DMS53 treated with DMSO at 0.1 percent for 48 hours (cell line): ENCODE results near the gene LRP3.
"Not testable (repeated sequence)": the region's sequence is repeated elsewhere in the genome, so short reads cannot be mapped to it uniquely, and the experiment has no call there.

Experiments
- DNase-seq: peaks from one replicate; lab custom pipeline; 2025; ENCODE audit not compliant: unreplicated experiment; lab: John Stamatoyannopoulos, UW

Gene LRP3

DNA sequence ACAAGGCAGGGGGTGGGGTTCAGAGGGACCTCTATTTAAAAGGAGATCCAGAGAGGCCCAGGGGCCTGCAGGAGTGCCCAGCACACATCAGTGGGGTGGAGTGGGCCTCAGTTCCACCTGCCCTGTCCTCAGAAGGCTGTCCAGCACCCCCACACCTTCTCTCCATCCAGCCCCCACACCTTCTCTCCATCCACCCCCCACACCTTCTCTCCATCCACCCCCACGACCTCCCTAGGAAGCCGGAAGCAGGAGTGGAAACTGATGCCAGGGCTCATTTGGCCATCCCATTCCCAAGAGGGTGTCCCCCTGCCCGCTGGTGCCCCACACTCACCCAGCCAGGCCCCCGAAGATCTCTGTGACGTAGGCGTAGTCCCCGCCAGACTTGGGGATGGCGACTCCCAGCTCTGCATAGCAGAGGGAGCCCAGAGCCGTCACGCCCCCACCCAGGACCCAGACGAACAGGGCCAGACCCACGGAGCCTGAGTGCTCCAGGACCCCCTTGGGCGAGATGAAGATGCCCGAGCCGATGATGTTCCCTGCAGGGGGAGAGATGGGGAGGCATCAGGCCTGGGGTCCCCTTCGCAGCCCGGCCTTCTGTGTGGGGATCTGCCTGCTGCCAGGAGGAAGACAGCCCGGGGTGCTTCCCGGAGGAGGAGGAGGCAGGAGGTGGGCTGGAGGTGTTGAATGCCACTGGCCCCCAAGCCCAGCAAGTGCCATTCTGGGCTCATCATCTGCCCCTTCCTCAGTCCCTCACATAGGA is 21.5 kb downstream of the LRP3 start:
- no peak for DNase-seq

DNA sequence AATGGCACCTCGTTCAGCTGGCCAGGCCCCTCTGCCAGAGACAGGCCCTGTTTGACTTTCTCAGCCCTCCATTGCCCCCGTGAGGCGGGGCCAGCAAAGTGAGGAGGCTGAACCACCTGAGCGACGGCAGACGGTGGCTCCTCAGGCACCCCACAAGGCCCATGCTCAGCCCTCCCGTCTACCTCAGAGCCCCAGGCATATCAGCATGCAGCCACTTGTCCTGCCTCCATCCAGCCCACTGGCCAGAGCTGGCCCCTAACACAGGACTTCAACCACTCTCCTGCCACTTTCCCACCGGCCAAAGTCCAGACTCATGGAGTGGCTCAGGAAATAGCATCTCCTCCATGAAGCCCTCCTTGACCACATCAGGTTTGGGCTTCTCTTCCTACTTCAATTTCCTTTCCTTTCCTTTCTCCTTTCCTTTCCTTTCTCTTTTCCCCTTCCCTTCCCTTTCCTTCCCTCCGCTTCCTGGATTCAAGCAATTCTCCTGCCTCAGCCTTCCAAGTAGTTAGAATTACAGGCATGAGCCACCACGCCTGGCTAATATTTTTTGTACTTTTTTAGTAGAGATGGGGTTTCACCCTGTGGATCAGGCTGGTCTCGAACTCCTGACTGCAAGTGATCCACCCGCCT is 22.2 kb downstream of the LRP3 start:
- DNase-seq, result no peak

DNA sequence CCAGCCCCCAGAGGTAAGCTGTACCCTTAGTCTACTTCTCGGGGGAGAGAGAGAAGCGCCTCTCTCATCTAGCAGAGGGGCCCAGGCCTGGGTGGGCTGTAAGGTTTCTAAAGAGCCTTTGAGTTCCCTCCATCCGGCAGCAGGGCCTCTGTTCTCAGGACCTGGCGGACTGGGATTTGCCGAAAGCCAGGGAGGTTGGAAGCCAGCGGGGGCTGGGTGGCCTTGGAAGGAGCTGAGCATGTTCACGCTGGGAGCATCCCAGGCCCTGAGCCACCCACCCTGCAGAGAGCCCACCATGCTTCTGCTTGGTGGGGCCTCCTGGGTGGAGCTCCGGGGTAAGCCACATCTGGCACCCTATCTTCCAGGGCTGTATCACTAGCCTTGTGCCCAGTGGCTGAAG is 23.8 kb downstream of the LRP3 start:
- DNase-seq, result no peak

GRCh38 chr19:33219261-33219815 is 25.2 kb downstream of the LRP3 start:
- DNase-seq, result no peak

GRCh38 chr19:33220115-33220514 is 26.0 kb downstream of the LRP3 start:
- DNase-seq, result no peak

DNA sequence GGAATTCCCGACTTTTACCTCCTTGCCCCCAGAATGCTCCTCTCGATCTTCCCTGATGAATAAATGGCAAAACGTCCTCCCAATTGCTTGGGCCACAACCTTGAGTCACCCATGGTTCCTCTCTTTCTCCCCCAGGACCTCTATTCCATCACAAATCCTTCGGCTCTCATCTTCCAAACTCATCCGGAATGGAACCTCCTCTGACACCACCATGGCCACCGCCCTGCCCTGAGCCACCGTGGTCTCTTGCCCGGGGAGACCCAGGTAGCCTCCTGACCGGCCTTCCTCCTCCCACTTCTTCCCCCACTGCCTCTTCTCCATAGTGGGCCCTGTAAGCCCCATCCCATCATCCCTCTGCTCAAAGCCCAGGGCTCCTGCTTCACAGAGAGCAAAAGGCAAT is 26.6 kb downstream of the LRP3 start:
- no peak for DNase-seq

- no peak for DNase-seq
Observed at GRCh38 chr19:33221638-33222037, 27.5 kb downstream of the LRP3 start.

- not testable (repeated sequence) for DNase-seq
Observed at GRCh38 chr19:33222255-33222654, 28.1 kb downstream of the LRP3 start.

DNA sequence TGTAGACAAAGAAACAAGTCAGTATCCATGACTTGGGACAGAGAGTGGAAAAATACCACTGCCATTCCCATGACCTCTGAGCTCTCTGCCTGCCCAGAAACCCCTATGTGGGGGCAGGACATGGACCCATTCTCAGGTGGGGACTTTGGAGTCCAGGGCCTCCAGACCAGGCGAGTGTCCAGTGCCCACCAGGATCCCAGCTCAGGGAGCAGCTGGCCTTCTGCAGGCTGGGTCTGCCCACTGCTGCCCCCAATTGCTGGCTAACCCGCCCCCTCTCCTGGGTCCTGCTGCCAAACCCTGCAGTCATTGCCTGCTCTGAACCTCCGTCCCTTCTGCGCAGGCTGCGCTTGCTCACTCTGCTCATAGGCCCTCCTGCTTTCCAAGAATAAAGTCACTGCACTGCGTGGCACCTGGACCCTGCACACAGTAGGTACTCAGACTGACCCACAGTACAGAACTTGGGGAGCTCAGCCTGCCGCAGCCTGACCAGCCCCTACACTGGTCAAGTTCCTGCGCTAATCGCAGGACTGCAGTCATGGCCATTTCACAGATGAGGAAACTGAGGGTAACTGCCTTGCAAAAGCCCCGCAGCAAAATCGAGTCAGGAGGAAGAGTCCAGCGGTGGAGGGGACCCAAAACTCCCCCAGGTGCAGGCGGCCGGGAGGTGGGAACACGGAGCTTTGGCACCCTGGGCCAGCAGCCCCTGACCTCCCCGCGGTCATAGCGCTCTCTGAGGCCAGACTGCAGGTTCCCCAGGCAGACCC is 30.7 kb downstream of the LRP3 start:
- DNase-seq, result no peak

DNA sequence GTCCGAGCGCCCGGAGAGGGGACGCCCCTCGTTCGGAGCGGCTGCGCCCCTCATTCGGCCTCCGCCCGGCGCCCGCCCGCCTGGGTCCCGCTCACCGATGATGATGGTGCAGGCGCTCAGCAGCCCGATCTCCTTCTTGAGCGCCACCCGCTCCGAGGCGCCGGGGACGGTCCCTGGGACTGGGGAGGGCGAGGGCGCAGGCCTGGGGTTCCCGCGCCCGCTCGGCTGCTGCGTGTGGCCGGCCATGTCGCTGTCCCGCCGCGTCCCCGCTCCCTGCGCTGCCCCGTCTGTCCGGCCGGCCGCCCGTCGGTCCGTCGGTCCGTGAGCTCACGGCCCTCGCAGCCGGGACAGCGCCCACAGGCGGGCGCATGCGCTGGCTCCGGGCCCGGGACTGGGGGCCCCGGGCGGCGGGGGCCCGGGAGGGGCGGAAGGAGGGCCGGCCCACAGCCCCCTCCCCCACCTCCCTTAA is 31.4 kb downstream of the LRP3 start, which contains the start of gene SLC7A10:
SLC7A10 (minus strand) TSS at position 393 of the 469 bp plus-strand sequence; CDS start at position 246, 147 bp downstream.
- no peak for DNase-seq

DNA sequence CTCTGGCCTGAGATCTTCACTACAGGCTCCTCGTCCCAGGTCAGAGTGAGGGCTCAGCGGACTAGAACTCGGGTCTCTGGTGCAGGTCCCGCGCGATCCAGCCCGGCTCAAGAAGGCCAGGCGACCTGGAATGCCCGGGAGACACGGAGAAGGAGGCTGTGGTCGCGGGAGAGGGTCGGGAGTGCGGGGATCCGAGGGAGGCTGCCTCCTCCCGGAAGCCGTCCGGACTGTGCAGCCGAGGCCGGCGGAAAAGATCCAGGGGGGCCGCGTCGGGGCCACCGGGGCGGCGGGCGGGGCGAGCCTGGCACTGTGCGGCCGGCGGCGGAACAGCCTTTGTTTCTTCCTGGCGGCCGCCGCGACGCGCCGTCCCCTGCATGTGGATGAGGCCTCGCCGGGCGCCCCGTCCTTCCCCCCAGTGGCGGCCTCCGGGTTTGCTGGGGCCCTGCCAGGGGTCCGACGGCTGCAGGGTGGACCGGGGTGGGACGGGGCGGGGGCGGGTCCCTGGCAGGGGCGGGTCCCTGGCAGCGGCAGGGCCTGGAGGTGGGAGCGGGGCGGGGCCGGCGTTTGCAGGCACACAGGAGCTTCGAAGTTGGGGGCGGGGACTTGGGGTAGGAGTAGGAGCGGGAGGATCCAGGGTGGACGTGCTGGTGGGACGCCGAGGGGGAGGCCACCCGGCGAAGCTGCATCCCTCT is 32.6 kb downstream of the LRP3 start:
- peak; percentile 8 for DNase-seq

- no peak for DNase-seq
Observed at GRCh38 chr19:33227242-33227650, 33.1 kb downstream of the LRP3 start.

DNA sequence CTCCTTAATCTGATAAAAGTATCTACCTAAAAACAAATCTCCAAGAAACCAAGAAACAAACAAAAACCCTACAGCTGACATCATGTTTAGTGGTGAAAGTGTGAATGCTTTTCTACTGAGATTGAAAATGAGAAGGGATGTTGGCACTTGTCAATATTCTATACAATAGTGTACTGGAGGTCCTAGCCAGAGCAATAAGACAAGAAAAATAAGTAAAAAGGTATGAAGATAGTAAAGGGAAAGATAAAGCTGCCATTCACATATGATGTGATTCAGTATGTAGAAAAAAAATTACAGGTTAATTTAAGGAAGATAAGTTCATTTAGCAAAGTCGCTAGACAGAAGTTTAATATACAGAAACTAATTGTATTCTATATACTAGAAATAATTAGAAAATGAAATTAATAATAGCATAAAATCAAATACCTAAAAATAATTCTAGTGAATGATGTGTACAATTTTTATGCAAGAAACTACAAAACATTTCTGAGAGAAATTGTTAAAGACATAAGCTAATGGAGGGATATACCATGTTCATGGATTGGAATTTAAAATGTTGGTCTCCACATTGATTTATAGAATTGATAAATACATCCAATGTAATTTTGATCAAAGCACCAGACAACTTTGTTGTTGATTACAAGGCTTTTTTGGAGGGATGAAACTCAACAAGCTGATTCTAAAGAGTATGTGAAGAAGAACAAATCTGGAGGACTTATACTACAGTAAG is 33.9 kb downstream of the LRP3 start:
- no peak for DNase-seq

- no peak for DNase-seq
Observed at GRCh38 chr19:33229962-33230361, 35.8 kb downstream of the LRP3 start.

DNA sequence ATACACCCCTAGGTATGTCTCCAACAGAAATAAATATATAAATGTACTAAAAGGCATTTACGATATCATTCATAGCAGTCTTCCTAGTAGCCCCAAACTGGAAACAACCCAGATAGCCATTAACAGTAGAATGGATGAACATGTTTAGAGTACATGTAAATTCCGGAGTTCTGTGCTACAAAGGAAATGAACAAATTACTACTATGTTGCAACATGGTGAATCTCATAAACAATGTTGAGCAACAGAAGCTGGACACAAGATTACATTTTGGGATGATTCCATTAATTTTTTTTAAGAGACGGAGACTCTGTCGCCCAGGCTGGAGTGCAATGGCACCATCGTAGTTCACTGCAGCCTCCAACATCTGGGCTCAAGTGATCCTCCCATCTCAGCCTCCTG is 37.4 kb downstream of the LRP3 start:
- no peak for DNase-seq

DNA sequence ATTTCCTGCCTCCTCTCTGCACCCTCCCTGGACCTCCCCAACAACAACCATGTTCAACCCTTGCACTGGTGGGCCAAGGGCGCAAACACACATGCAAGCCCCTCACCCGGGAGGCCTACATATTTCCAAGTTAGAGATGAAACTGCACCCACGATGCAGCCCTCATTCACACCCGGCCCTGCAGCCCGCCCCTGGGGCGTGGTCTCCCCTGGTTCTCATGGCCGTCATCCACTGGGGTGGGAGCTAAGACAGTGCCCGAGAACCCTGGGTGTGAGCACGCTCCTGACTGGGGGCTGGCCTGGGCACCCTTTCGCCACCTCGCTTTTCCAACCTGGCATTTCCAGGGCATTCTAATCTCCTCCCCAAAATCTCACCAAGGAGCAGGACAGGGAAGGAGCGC is 38.5 kb downstream of the LRP3 start:
- no peak for DNase-seq

GRCh38 chr19:33233056-33233873 is 39.1 kb downstream of the LRP3 start:
- no peak for DNase-seq

DNA sequence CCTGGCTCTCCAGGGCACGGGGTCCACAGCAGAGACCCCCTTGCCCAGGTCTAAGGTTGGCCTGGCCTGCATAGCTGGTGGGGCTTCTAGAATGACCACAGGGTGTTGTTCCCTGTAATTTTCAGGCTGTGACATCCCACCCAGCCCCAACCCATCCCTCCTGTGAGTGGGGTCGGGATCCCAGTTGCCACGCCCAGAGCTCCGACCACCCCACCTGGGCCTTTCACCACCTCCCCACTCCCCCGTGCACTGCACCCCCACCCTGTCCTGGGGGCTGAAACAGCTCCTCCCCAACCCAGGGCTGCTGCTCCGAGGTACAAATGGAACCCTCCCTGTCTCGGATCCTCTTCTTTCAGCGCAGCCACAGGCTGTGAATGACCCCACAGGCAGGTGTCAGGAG is 40.0 kb downstream of the LRP3 start:
- DNase-seq, result no peak

DNA sequence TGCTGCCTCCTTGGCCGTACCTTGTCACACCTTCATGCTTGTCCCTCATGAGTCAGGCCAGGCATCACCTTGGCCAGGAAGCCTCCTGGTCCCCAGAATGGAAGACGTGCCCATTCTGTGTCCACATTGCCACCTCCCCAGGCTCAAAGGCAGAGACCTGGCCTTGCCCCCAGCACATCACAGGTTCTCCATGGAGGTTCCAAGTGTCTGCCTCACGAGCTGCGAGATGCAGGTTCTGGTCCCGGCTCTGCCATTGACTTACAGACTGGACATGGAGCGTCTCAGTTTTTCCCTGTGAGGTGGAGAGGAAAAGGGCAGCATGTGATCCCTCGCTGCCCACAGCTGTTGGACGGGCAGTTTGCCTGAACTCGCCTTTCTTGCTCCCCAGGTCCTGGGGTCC is 40.6 kb downstream of the LRP3 start:
- DNase-seq, result no peak
